DND-41 (cell line): Measurements from ENCODE around the gene IFITM10.

Source experiments
- ATAC-seq: fragments of 200-7000 bp; cut with Tn5 transposase; 3 replicates; pipeline ENCODE4 v1.9.1; 2021; ENCODE audit warnings: low read depth; ENCODE audit not compliant: insufficient read depth
- DNase-seq: peaks from one replicate; pipeline ENCODE4 v3.0.0-alpha.2; 2020
- H2AFZ ChIP-seq: 2 replicates; pipeline ENCODE4 v1.6.0; 2012; ENCODE audit warnings: low read depth, low read length
- H3K27ac ChIP-seq: 2 replicates; pipeline ENCODE4 v1.5.1; 2012; ENCODE audit warnings: low read length, inconsistent platforms
- H3K27me3 ChIP-seq: fragments of 200-600 bp; sonication (generic); 2 replicates; pipeline ENCODE4 v1.6.0; 2012; ENCODE audit warnings: low read length, mild to moderate bottlenecking, inconsistent platforms; ENCODE audit not compliant: insufficient read depth, poor library complexity
- H3K36me3 ChIP-seq: 2 replicates; pipeline ENCODE4 v1.5.1; 2012; ENCODE audit warnings: low read length, inconsistent platforms; ENCODE audit not compliant: insufficient read depth
- H3K4me1 ChIP-seq: 2 replicates; pipeline ENCODE4 v1.5.1; 2012; ENCODE audit warnings: mild to moderate bottlenecking, low read length; ENCODE audit not compliant: insufficient read depth
- H3K4me2 ChIP-seq: 2 replicates; pipeline ENCODE4 v1.6.0; 2012; ENCODE audit warnings: mild to moderate bottlenecking, moderate library complexity, low read length, inconsistent platforms; ENCODE audit not compliant: insufficient read depth
- H3K4me3 ChIP-seq, 2 experiments: fragments of 200-600 bp in 1 of 2; shearing (Covaris generic) in 1 of 2; 2 replicates each; pipeline ENCODE4 v1.5.1; 2012 to 2016; ENCODE audit warnings: inconsistent platforms in 2 of 2, low read length in 2 of 2, mild to moderate bottlenecking in 2 of 2, low read depth in 1 of 2, moderate library complexity in 1 of 2
- H3K79me2 ChIP-seq: 2 replicates; pipeline ENCODE4 v1.6.0; 2012; ENCODE audit warnings: low read length, inconsistent platforms; ENCODE audit not compliant: insufficient read depth
- H3K9ac ChIP-seq: 2 replicates; pipeline ENCODE4 v1.6.0; 2012; ENCODE audit warnings: low read depth, mild to moderate bottlenecking, inconsistent platforms, low read length, moderate library complexity
- H3K9me3 ChIP-seq: 2 replicates; pipeline ENCODE4 v1.5.1; 2012; ENCODE audit warnings: low read length, moderate library complexity, mild to moderate bottlenecking, inconsistent platforms; ENCODE audit not compliant: insufficient read depth, severe bottlenecking
- H4K20me1 ChIP-seq: 2 replicates; pipeline ENCODE4 v1.6.0; 2012; ENCODE audit warnings: low read length; ENCODE audit not compliant: insufficient read depth
- EZH2 ChIP-seq: IDR thresholded peaks from 3 replicates; pipeline ENCODE4 v1.6.1; 2012; ENCODE audit warnings: borderline replicate concordance, low read depth, mild to moderate bottlenecking, moderate library complexity, low read length, inconsistent platforms; ENCODE audit not compliant: severe bottlenecking
- TF ChIP-seq, protein P1 (sequence below): IDR thresholded peaks from 2 replicates; pipeline ENCODE4 v1.5.1; 2012; ENCODE audit warnings: borderline replicate concordance, low read length, moderate library complexity, mild to moderate bottlenecking; ENCODE audit not compliant: poor library complexity, severe bottlenecking; ENCODE audit errors: extremely low read depth

Gene IFITM10

DNA sequence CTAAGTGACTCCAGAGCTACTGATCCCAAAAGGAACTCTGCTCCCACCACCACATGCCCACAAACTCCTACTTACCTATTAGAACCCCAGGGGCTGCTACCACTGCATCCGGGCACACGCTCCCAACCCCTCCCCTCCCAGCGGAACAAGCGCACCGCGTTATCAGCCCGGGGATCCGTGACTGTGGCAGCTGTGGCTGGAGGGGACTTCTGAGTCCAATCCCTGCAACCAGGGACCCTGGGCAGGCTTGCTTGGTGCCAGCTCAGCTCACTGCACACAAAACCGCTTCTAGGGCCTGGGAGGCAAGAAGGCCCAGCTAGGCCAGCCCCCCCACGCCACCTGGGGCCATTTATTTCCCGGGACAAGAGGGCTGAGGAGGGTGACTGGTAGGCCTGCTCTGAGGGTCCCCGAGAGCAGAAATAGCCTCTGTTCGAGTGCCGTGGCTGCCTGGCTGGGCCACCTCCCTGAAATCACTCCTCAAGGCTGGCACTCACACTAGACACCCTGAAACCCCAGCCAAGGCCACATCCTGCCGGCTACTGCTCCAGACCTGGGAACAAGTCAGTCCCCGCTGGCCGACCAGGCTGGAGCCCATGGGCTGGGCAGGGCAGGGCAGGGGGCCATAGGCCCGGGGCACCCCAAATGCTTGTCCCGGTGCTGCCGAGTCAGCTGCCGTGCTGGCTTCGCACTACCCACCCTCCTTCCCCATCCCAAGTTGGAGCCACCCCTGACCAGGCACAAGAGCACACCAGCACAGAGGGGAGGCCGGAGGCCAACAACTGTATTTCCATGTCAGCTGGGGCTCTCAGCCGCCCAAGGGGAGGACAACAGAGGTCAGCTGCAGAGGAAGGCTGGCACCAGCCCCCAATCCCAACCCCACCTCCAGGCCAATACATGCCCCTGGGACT lies 1.9 kb upstream of the IFITM10 start:
- H3K4me1 ChIP-seq: peaks cover 7% of the 10 kb centered on the region
- H3K4me2 ChIP-seq: no peak overlapping the region
- H3K9ac ChIP-seq: no peak overlapping the region
- no peak overlapping the region for H2AFZ ChIP-seq
- H3K9me3 ChIP-seq: no peaks in the 10 kb centered on the region
- H3K4me3 ChIP-seq: no peak overlapping the region
- ATAC-seq: no peak
- TF ChIP-seq, protein P1, sequence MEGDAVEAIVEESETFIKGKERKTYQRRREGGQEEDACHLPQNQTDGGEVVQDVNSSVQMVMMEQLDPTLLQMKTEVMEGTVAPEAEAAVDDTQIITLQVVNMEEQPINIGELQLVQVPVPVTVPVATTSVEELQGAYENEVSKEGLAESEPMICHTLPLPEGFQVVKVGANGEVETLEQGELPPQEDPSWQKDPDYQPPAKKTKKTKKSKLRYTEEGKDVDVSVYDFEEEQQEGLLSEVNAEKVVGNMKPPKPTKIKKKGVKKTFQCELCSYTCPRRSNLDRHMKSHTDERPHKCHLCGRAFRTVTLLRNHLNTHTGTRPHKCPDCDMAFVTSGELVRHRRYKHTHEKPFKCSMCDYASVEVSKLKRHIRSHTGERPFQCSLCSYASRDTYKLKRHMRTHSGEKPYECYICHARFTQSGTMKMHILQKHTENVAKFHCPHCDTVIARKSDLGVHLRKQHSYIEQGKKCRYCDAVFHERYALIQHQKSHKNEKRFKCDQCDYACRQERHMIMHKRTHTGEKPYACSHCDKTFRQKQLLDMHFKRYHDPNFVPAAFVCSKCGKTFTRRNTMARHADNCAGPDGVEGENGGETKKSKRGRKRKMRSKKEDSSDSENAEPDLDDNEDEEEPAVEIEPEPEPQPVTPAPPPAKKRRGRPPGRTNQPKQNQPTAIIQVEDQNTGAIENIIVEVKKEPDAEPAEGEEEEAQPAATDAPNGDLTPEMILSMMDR: no peak
- TF ChIP-seq EZH2: no peak
- H3K27ac ChIP-seq: no peak overlapping the region; the same call in 1 of the 2 replicates
- H4K20me1 ChIP-seq: peaks cover 22% of the 10 kb centered on the region
- no peaks in the 10 kb centered on the region for H3K27me3 ChIP-seq
- DNase-seq: no peak
- H3K79me2 ChIP-seq: 0 out of 2 replicates have a peak, but pooled peaks cover 5% of the 10 kb centered on the region
- H3K36me3 ChIP-seq: peaks cover 53% of the 10 kb centered on the region

- ATAC-seq: no peak
- Histone ChIP-seq H4K20me1 (peaks cover 19% of the 10 kb centered on the region), H3K27me3 (no peaks in the 10 kb centered on the region), H2AFZ (no peak overlapping the region), H3K9me3 (no peaks in the 10 kb centered on the region), H3K4me2 (no peak overlapping the region), H3K27ac (no peak overlapping the region; the same call in 1 of the 2 replicates), H3K79me2 (0 out of 2 replicates have a peak, but pooled peaks cover under 1% of the 10 kb centered on the region), H3K36me3 (peaks cover 50% of the 10 kb centered on the region), H3K4me1 (peaks cover under 1% of the 10 kb centered on the region; the same call in 1 of the 2 replicates), H3K4me3 (no peak overlapping the region), H3K9ac (no peak overlapping the region)
- TF ChIP-seq EZH2: no peak
- TF ChIP-seq, protein P1: no peak
- no peak for DNase-seq
Measured at GRCh38 chr11:1751531-1751921, 1.1 kb upstream of the IFITM10 start.

DNA sequence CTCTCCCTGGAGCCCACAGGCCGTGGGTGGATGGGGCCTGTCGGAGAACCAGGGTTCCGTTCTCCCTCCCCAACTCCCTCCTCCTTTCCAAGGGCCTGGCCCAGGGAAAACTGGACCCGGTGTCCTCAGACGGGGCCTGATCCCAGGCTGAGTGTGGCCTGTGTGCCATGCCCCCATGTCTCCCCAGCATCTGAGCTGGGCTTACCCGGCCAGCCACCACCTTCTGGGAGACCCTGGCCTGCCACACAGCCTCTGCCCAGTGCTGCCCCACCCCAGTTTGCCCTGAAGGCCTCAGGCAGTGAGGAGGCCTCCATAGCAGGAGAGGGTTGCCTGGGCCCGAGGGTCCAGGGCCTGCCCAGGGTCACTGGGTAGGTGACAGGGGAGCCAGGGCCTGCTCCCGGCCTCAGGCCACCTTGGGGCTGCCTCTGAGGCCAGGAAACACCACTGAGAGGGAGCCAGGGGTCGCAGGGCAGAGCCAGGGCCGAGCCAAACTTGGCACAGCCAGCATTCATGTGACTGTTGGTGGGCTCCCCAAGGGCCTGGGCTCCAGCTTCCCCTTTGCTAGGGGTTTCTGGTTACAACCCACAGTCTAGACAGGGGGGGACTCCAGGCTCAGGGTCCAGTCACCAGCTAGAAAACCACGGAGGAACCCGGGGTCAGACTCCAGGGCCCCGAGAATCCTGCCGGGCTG lies 590 bp upstream of the IFITM10 start:
- no peak overlapping the region; the same call in 1 of the 2 replicates for H3K27ac ChIP-seq
- DNase-seq (no peak), ATAC-seq (peak; percentile 13; the same call in 1 of the 3 replicates)
- H2AFZ ChIP-seq: no peak overlapping the region
- H3K79me2 ChIP-seq: no peaks in the 10 kb centered on the region
- H3K4me2 ChIP-seq: no peak overlapping the region
- no peak overlapping the region for H3K4me3 ChIP-seq
- no peak overlapping the region for H3K9ac ChIP-seq
- no peaks in the 10 kb centered on the region for H3K9me3 ChIP-seq
- peaks cover 15% of the 10 kb centered on the region for H4K20me1 ChIP-seq
- H3K27me3 ChIP-seq: no peaks in the 10 kb centered on the region
- H3K36me3 ChIP-seq: peaks cover 50% of the 10 kb centered on the region
- no peak for TF ChIP-seq EZH2
- TF ChIP-seq, protein P1: no peak
- H3K4me1 ChIP-seq: no peaks in the 10 kb centered on the region; the same call in 1 of the 2 replicates
